Keratinocyte (primary cell): ENCODE data around the gene MAD1L1. TPM values are rescaled to one million over a fixed set of nuclear protein-coding genes. Genes with fewer than 3 reads are reported as not detected.

ENCODE experiments used
- DNase-seq: peaks from one replicate; pipeline ENCODE4 v3.0.0-alpha.2; 2011; ENCODE audit warnings: low read depth, missing footprints, low spot score
- FAIRE-seq: peaks from 2 replicates; lab custom pipeline; 2011; peaks lifted over from hg19 to GRCh38; lab: Jason Lieb, UNC
- H2AFZ ChIP-seq: 2 replicates; pipeline ENCODE4 v1.6.0; 2012; ENCODE audit warnings: low read length, control low read depth, inconsistent platforms; ENCODE audit not compliant: control insufficient read depth
- H3K27ac ChIP-seq: 2 replicates; pipeline ENCODE4 v1.5.1; 2011; ENCODE audit warnings: low read length; ENCODE audit not compliant: control insufficient read depth, insufficient read depth
- H3K27me3 ChIP-seq: 3 replicates; pipeline ENCODE4 v1.6.0; 2011; ENCODE audit warnings: low read length; ENCODE audit not compliant: control insufficient read depth, insufficient read depth; ENCODE audit errors: extremely low read depth
- H3K36me3 ChIP-seq, 2 experiments: 2 replicates in 1 of 2; 3 replicates in 1 of 2; pipeline ENCODE4 v1.5.1; 2011; ENCODE audit warnings: low read length in 2 of 2, mild to moderate bottlenecking in 1 of 2; ENCODE audit not compliant: control insufficient read depth in 2 of 2, insufficient read depth in 2 of 2; ENCODE audit errors: extremely low read depth in 1 of 2
- H3K4me1 ChIP-seq: 3 replicates; pipeline ENCODE4 v1.5.1; 2011; ENCODE audit warnings: low read length; ENCODE audit not compliant: control insufficient read depth, insufficient read depth; ENCODE audit errors: extremely low read depth
- H3K4me2 ChIP-seq: 3 replicates; pipeline ENCODE4 v1.6.0; 2011; ENCODE audit warnings: low read depth, low read length; ENCODE audit not compliant: control insufficient read depth, insufficient read depth; ENCODE audit errors: extremely low read depth
- H3K4me3 ChIP-seq, 3 experiments: fragments of 200-600 bp in 1 of 3; sonication (generic) in 1 of 3; 2 replicates in 2 of 3; 3 replicates in 1 of 3; pipeline ENCODE4 v1.5.1; 2011 to 2016; ENCODE audit warnings: low read length in 3 of 3, mild to moderate bottlenecking in 3 of 3, control low read depth in 2 of 3, inconsistent platforms in 1 of 3, low read depth in 1 of 3, mixed read lengths in 1 of 3, mixed run types in 1 of 3, moderate library complexity in 1 of 3; ENCODE audit not compliant: control insufficient read depth in 2 of 3, insufficient read depth in 2 of 3; ENCODE audit errors: extremely low read depth in 1 of 3
- H3K79me2 ChIP-seq: 2 replicates; pipeline ENCODE4 v1.6.0; 2012; ENCODE audit warnings: low read length; ENCODE audit not compliant: control insufficient read depth, insufficient read depth
- H3K9ac ChIP-seq: 3 replicates; pipeline ENCODE4 v1.6.0; 2011; ENCODE audit warnings: low read length; ENCODE audit not compliant: control insufficient read depth, insufficient read depth; ENCODE audit errors: extremely low read depth
- H3K9me1 ChIP-seq: 3 replicates; pipeline ENCODE4 v1.6.0; 2011; ENCODE audit warnings: low read length; ENCODE audit not compliant: control insufficient read depth, insufficient read depth; ENCODE audit errors: extremely low read depth
- H3K9me3 ChIP-seq: 2 replicates; pipeline ENCODE4 v1.5.1; 2012; ENCODE audit warnings: low read depth, low read length; ENCODE audit not compliant: control insufficient read depth
- H4K20me1 ChIP-seq: 3 replicates; pipeline ENCODE4 v1.6.0; 2011; ENCODE audit warnings: low read length; ENCODE audit not compliant: control insufficient read depth, insufficient read depth; ENCODE audit errors: extremely low read depth
- CTCF ChIP-seq, 3 experiments: IDR thresholded peaks in 1 of 3; conservative IDR thresholded peaks in 1 of 3; optimal IDR thresholded peaks in 1 of 3; 2 replicates in 2 of 3; 3 replicates in 1 of 3; pipeline versions ENCODE3 to v1.5.1; 2011; ENCODE audit warnings: low read length in 3 of 3, mild to moderate bottlenecking in 3 of 3, moderate library complexity in 2 of 3, control low read depth in 1 of 3, inconsistent platforms in 1 of 3; ENCODE audit not compliant: insufficient read depth in 2 of 3; ENCODE audit errors: extremely low read depth in 1 of 3
- EZH2 ChIP-seq: IDR thresholded peaks from one replicate; pipeline ENCODE4 v1.6.1; 2012; ENCODE audit warnings: inconsistent platforms, mild to moderate bottlenecking, low read length, moderate library complexity
- dilution Hi-C: fragments of 300-500 bp; cut with MboI; formaldehyde crosslinking; loops from one replicate; pipeline ENCODE4 v1.7.0; 2020; ENCODE audit warnings: low sequenced_read_pairs; ENCODE audit not compliant: extremely low pct_ligation_motif_present
- polyA plus RNA-seq, 5 experiments: library from polyadenylated mRNA; depleted of rRNA in 3 of 5; stranded (reverse) in 3 of 5; stranded (forward) in 1 of 5; unstranded in 1 of 5; fragments of >200 nt; gene quantifications; 1 replicate in 1 of 5; 2 replicates in 3 of 5; 3 replicates in 1 of 5; pipeline versions ENCODE4 v1.2.1 to v1.2.3, GENCODE V29; 2011 to 2012; ENCODE audit warnings: missing spikeins in 2 of 5, low read depth in 1 of 5, low replicate concordance in 1 of 5

The MAD1L1 gene
- polyA plus RNA-seq, 1 donor (not counting 4 experiments of a cell fraction or from before 2014, with no cell fraction given), result 18.0 TPM

GRCh38 chr7:1884583-1885350 lies 348.0 kb downstream of the MAD1L1 start:
- no peaks in the 10 kb centered on the region for H3K79me2 ChIP-seq
- H3K27me3 ChIP-seq, result no peaks in the 10 kb centered on the region
- H3K4me2 ChIP-seq, result no peak overlapping the region
- dilution Hi-C loops, result no loop called here
- H3K4me1 ChIP-seq, result peaks cover 34% of the 10 kb centered on the region
- no peak overlapping the region for H3K27ac ChIP-seq
- H4K20me1 ChIP-seq, result peaks cover 9% of the 10 kb centered on the region
- H3K4me3 ChIP-seq, result no peak overlapping the region
- DNase-seq (no peak), FAIRE-seq (no peak)
- peaks cover 0 to 12% of the 10 kb centered on the region in 2 experiments for H3K36me3 ChIP-seq
- H3K9me1 ChIP-seq, result no peaks in the 10 kb centered on the region
- TF ChIP-seq CTCF (optimal IDR thresholded peaks at IDR 0.05 in 1 of 3, IDR thresholded peaks at IDR 0.05 in 1 of 3, conservative IDR thresholded peaks at IDR 0.05 in 1 of 3; ENCODE audit: extremely low read depth in 1 of 3, insufficient read depth in 2 of 3, low read length in 3 of 3) (no peak), EZH2 (no peak)
- no peak overlapping the region for H3K9ac ChIP-seq
- H3K9me3 ChIP-seq, result peaks cover 10% of the 10 kb centered on the region
- H2AFZ ChIP-seq, result no peak overlapping the region

- no peaks in the 10 kb centered on the region for H3K79me2 ChIP-seq
- peaks cover 10% of the 10 kb centered on the region for H3K9me3 ChIP-seq
- H3K27me3 ChIP-seq, result no peaks in the 10 kb centered on the region
- dilution Hi-C loops, result no loop called here
- DNase-seq (no peak), FAIRE-seq (no peak)
- H3K27ac ChIP-seq, result no peak overlapping the region
- H3K9me1 ChIP-seq, result no peaks in the 10 kb centered on the region
- H3K4me3 ChIP-seq, result no peak overlapping the region
- no peak for TF ChIP-seq EZH2
- peak in 1 of 3 experiments; percentile 10 for TF ChIP-seq CTCF (optimal IDR thresholded peaks at IDR 0.05 in 1 of 3, IDR thresholded peaks at IDR 0.05 in 1 of 3, conservative IDR thresholded peaks at IDR 0.05 in 1 of 3; ENCODE audit: extremely low read depth in 1 of 3, insufficient read depth in 2 of 3, low read length in 3 of 3)
- peaks cover 34% of the 10 kb centered on the region for H3K4me1 ChIP-seq
- peaks cover 0 to 12% of the 10 kb centered on the region in 2 experiments for H3K36me3 ChIP-seq
- H3K9ac ChIP-seq, result no peak overlapping the region
- no peak overlapping the region for H2AFZ ChIP-seq
- peaks cover 9% of the 10 kb centered on the region for H4K20me1 ChIP-seq
- no peak overlapping the region for H3K4me2 ChIP-seq
Measured at GRCh38 chr7:1883834-1884582, 348.7 kb downstream of the MAD1L1 start.
